Measurements from ENCODE around the gene NLGN4X.

Gene NLGN4X

GRCh38 chrX:5867778-5868177 is 360.9 kb downstream of the NLGN4X start:
- DNase-seq (ENCODE audit: low spot score) = no peak

GRCh38 chrX:5857232-5857631 is 371.4 kb downstream of the NLGN4X start:
- DNase-seq (ENCODE audit: low spot score) = no peak

- DNase-seq (ENCODE audit: low spot score) = no peak
Observed at GRCh38 chrX:5852941-5853340, 375.7 kb downstream of the NLGN4X start.

- no peak for DNase-seq (ENCODE audit: low spot score)
Observed at GRCh38 chrX:5842601-5843000, 386.1 kb downstream of the NLGN4X start.
